Stimulated activated CD4-positive, alpha-beta T cell treated with anti-CD3 and anti-CD28 coated beads, Interleukin-2, amount 100 ng/mL, for 4 hours (primary cell): ENCODE data around the gene ERC2.

Experiments used
- DNase-seq: peaks from one replicate; pipeline ENCODE4 v3.0.0-alpha.2; 2020; ENCODE audit warnings: low read depth

ERC2 gene

GRCh38 chr3:55584030-55584429 is 884.2 kb downstream of the ERC2 start:
- no peak for DNase-seq

GRCh38 chr3:55583475-55583874 is 884.8 kb downstream of the ERC2 start:
- DNase-seq: no peak

DNA sequence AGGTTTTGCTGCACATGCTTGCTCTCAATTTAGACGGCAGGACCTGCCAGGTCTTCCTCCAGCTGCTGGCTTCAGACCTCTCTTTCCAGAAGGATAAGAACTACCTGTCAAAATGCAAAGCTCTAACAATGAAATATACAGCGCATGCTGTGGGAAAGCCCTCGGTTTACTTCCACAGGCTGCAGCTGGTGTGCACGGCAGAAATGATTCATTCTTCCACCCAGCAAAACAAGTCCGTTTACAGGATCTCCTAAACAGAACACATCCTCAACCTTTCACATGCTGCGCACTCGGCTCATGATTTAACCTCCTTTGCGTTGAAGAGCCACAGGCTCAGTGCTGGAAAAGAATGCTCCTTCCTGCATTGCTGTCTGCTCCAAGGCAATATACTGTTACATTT is 888.8 kb downstream of the ERC2 start:
- no peak for DNase-seq

DNA sequence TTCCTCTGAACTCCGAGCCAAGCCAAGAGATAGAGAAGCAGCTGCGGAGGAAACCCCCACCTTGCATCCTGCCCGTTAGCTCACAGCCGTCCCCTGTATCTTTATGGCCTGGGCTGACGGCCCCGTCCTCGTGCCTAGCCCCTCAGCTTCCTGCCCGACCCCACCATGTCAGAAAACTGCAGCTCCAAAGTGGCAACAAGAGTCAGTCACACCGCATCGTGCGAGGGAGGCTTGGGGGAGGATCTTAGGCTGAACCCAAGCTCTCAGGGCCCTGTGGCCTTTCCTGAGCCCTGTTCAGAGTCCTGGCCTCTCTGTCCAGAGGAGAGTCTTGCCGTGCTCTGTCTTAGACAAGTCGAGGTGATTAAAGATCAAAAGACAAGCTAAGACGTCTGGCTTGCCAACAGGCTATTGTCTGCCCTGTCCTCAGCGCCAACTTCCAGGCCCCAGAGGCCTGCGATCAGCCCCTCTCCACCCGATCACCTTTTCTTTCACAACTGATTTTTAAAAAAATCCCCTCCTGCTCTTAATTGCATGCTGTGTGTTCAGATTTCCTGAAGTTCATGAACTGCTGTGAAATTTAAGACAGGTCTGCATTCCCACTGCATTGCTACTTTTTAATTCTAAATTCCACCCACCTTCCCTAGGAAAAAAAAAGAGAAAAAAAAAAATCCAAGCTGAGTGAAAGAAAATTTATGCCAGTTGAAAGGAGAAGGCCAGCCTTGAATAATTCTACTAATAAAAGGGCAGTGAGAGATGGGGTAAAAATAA is 891.5 kb downstream of the ERC2 start:
- DNase-seq: no peak

DNA sequence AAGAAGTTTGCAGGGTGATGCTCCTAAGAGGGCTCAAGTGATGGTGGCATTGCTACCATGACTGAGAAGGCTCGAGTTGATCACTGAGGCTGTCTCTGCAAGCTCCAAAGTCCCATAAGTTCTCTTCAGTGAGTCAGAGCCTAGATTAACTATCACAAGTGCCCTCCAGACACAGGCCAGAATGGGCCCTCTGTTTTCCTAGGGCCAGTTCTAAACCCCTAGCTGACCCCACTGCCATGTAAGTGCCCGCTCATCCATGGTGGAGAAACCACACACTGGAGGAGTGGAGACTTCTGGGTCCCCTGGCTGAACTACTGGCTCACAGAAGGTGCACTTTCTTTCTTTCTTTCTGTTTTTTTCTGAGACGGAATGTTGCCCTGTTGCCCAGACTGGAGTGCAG is 893.6 kb downstream of the ERC2 start:
- no peak for DNase-seq

GRCh38 chr3:55572816-55573215 is 895.5 kb downstream of the ERC2 start:
- no peak for DNase-seq

- no peak for DNase-seq
Observed at GRCh38 chr3:55571913-55572312, 896.4 kb downstream of the ERC2 start.

- DNase-seq: no peak
Observed at GRCh38 chr3:55571216-55571813, 897.0 kb downstream of the ERC2 start.

- no peak for DNase-seq
Observed at GRCh38 chr3:55570271-55570711, 898.0 kb downstream of the ERC2 start.

- no peak for DNase-seq
Observed at GRCh38 chr3:55569033-55569599, 899.2 kb downstream of the ERC2 start.

DNA sequence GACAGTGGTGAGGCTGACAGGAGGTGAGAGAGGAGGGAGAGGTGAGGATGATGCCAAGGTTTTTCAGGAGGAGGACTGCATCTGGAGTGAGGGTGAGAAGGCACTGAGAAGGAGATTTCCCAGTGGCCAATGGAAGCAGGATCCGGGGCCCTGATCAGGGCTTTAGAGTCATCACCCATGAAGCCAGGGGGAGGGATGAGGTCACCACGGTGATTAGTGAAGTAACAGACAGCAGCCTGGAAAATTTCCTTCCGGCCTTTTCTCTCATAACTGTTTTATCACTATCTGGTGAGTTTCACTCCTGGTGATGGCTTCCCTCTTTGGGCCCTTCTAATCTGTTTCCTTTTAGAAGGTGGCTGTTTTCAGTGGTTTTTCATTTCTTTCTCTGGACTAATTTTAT is 900.7 kb downstream of the ERC2 start:
- no peak for DNase-seq

DNA sequence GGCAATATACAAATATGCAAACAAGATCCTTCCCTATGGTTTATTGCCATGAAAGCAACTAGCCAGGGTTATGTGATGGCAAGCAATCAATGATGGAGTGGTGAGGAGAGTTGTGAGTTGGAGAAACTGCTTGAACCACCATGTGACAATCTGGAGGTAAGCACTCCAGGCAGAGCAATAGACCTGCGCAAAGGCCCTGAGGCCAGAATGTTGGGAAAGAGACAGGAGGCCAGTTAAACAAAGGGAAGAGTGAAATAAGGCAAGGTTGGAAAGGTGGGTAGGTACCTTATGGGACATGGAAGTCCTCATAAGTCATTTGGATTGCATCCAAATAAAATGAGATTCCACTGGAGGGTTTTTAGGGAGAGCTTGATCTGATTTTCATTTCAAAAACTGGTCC is 901.1 kb downstream of the ERC2 start:
- DNase-seq: no peak

- no peak for DNase-seq
Observed at GRCh38 chr3:55565521-55565920, 902.7 kb downstream of the ERC2 start.

DNA sequence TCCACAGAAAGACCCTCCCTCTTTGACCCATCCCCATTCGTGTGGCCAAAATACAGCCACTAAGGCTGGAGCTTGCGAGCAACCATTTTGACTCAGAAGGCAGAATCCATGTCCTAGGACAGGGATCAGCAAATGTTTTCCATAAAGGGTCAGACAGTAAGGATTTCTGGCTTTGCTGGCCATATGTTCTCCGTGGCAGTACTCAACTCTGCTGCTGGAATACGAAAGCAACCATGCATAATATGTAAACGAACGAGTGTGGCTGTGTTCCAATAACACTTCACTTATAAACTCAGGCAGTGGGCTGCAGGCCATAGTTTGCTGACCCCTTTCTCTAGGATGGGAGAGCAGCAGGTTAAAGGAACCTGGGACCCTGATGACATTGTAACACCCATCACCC is 903.5 kb downstream of the ERC2 start:
- DNase-seq: no peak

DNA sequence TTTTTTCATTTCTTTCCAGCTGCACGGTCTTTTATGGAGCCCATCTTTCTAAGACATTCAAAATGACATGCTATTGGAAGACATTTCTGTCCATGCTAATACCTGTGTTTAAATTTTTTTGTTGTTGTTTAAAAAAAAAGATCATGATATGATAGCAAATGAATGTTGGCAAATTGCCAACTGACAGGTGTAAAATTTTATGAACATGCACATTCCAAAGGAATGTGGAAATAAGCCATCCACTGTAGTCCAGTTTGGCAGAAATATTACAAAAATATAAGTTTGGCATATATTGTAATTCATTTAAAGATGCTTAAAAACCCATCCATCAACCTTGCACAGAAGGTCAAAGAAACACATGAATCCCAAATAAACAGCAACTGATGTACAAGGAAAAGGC is 905.6 kb downstream of the ERC2 start:
- DNase-seq: no peak

- no peak for DNase-seq
Observed at GRCh38 chr3:55559500-55560423, 908.5 kb downstream of the ERC2 start.

GRCh38 chr3:55558316-55558715 is 910.0 kb downstream of the ERC2 start:
- no peak for DNase-seq

GRCh38 chr3:55557549-55557948 is 910.7 kb downstream of the ERC2 start:
- DNase-seq: no peak

DNA sequence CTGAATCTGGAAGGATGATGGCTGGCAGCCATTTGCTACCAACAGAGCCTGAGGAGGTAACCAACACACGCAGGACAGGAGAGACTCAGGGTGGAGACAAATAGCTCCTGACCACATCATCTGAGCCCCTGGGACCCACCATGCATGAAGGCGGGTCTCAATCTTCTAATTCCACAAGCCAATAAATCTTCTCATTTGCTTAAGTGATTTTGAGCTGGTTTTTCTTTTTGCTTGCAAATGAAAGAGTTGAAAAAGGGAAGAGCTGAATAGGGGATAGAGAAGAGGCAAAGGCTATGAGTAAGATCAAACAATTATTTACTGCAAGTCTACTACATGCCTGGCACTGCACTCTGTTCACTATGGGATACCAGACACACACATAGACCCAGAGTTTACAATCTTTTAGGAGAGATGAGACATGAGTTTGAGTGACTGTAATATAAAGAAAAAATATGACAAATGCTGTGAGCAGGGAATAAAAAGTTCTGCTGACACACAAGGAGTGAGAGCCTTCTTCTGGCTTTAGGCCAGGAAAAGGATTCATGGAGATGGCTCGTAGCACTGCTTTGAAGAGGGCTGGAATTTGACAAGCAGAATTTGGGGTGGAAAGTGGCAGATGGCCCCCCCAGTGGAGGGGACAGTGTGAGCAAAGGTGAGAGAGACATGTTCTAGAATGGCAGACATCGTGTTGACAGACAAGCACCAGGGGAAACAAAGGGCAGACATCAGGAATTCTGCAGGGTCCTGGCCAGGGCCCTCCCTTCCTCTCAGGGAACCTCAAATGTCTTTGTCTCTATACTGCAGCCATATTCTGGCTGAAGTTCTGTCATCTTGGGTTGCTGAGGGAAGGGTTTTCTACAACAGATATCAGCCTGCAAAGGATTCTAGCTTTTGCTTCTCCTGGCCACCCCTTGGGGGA is 911.4 kb downstream of the ERC2 start:
- DNase-seq: no peak

DNA sequence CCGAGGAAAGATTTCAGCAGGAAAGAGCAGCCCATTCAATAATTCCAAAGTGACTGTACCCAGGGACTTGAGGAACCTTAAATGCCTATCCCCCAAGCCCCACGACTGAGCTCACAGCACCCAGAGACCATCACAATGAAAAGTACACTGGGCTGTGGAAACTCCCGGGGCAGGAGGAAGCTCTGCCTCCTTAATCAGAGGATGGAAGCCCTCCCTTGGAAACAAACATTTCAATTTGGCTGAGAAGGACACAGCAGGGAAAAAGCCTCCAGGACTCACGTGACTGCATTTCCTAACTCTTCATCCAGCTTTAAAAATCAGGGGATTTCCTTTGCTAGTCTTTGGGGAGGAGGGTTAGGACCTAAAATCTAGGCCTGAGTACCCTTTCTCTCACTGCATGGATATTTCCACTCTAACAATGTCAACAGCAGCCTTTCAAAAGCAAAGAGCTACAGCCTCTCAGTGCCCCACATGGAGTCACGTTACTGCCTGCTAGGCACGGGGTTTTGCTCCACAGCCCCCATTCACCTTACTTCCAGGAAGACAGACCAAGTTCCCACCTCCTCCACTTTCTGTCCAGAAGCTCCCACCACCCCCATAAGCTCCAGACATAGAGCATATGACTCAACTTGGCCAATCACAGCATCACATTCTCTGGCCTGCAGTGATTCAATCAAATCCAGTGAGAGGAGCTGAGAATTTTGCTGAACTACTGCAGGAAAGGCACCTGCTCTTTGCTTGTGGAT is 912.2 kb downstream of the ERC2 start:
- DNase-seq: no peak
